Stimulated activated CD8-positive, alpha-beta memory T cell treated with anti-CD3 and anti-CD28 coated beads, Interleukin-12 subunit alpha, Interleukin-12 subunit beta, amount 100 ng/mL, for 24 hours (primary cell): ENCODE results near the gene MAGOHB.
"Not testable (repeated sequence)": the region's sequence is repeated elsewhere in the genome, so short reads cannot be mapped to it uniquely, and the experiment has no call there.

Experiments
- DNase-seq: peaks from one replicate; pipeline ENCODE4 v3.0.0-alpha.2; 2020; ENCODE audit errors: extremely low read depth

MAGOHB gene

DNA sequence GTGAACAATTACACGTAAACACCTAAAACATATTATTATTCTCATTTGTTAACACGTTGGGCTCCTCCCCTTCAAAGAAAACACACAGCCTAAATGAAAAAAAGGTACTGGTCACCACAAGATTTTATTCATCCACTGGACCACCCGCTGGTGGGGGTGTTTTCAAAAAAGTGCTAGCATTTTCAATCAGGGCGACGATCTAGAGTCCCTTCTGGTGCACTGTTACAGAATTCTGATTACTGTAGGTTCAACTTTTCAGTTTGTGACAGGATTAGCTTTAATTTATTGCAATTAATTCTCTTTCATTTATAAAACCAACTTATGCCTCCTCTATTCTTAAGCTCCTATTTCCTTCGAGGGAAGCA is 443 bp downstream of the MAGOHB start:
- DNase-seq, result no peak

DNA sequence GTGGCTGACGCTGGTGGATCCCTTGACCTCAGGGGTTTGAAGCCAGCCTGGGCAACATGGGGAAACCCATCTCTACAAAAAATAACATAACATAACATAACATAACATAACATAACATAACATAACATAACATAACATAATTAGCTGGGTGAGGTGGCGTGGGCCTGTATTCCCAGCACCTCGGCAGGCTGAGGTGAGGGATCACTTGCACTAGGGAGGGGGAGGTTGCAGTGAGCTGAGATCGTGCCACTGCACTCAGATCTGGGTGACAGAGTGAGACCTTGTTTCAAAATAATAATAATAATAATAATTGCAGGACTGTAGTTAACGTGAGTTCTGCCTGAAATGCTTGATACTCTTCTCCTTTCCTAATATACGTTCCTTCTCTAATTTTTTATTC is 1.3 kb downstream of the MAGOHB start:
- DNase-seq, result no peak

DNA sequence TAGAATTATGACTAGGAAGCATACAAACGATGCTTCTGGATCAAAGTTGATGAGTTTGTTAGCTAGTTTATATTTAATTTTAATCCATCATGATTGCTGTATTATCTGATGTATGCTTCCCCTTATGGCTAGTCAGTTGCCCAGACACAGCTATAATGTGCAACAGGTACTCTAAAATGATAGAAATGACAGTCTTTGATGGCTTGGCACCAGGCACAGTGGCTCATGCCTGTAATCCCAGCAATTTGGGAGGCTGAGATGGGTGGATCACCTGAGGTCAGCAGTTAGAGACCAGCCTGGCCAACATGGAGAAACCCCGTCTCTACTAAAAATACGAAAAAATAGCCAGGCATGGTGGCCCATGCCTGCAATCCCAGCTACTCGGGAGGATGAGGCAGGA is 2.2 kb downstream of the MAGOHB start:
- not testable (repeated sequence) for DNase-seq

- DNase-seq, result no peak
Measured at GRCh38 chr12:10610188-10610587, 3.2 kb downstream of the MAGOHB start.

GRCh38 chr12:10607885-10608458 is 5.4 kb downstream of the MAGOHB start:
- no peak for DNase-seq

GRCh38 chr12:10601860-10602259 is 11.5 kb downstream of the MAGOHB start:
- DNase-seq, result no peak

- DNase-seq, result no peak
Measured at GRCh38 chr12:10600988-10601387, 12.4 kb downstream of the MAGOHB start.

- DNase-seq, result no peak
Measured at GRCh38 chr12:10595881-10596280, 17.5 kb downstream of the MAGOHB start.

DNA sequence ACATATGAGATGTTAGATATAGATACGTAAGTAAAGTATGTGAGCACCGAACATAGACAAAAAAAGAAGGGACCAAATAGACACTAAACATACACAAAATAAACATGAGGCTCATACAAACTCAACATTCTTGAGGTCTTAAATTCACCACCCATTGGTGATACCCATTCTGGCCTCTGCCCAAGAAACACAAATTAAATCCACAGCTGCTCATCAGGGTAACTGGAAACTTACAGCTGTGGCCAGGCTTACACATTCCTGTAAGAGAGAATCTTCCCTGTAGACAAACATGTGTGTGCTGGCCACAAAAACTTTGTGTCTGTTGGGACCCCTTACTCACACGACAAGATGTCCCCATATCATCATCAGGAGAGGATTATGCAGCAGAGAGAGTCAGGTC is 22.4 kb downstream of the MAGOHB start:
- DNase-seq, result no peak

GRCh38 chr12:10584415-10584814 is 29.0 kb downstream of the MAGOHB start:
- no peak for DNase-seq

- no peak for DNase-seq
Measured at GRCh38 chr12:10582704-10583103, 30.7 kb downstream of the MAGOHB start.

GRCh38 chr12:10582133-10582532 is 31.3 kb downstream of the MAGOHB start:
- not testable (repeated sequence) for DNase-seq

GRCh38 chr12:10574307-10574706 is 39.1 kb downstream of the MAGOHB start:
- no peak for DNase-seq

- not testable (repeated sequence) for DNase-seq
Measured at GRCh38 chr12:10572021-10572490, 41.4 kb downstream of the MAGOHB start.

GRCh38 chr12:10571141-10571540 is 42.3 kb downstream of the MAGOHB start:
- DNase-seq, result no peak

GRCh38 chr12:10567813-10568212 is 45.6 kb downstream of the MAGOHB start:
- DNase-seq, result no peak

GRCh38 chr12:10563966-10564365 is 49.4 kb downstream of the MAGOHB start:
- no peak for DNase-seq

GRCh38 chr12:10563002-10563401 is 50.4 kb downstream of the MAGOHB start:
- no peak for DNase-seq

DNA sequence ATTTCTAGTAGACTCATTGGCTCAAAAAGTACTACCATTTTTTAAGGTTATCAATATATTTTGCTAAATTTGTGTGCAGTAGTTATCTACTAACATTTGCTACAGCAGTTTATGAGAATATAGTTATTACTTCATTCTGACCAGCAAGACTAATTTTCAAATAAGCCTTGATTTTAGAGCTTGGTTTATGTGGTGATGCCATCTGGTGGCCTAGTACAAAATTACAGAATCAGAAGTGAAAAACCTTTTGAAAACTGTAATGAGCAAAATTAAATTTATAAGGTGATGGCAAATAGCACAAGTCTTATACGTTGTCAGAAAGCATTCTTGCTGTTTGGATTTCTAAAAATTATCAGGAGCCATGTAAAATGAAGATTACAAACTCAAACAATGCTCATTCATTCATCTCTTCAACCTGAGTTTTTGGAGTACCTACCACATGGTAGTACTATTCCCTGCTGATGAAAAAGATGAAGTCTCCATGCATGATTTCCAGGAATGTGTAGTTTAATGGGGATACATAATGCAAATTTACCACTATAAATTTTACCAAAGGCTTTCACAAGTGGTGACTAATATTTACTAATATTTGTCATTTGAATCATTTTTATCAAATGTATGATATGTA is 51.0 kb downstream of the MAGOHB start:
- no peak for DNase-seq

DNA sequence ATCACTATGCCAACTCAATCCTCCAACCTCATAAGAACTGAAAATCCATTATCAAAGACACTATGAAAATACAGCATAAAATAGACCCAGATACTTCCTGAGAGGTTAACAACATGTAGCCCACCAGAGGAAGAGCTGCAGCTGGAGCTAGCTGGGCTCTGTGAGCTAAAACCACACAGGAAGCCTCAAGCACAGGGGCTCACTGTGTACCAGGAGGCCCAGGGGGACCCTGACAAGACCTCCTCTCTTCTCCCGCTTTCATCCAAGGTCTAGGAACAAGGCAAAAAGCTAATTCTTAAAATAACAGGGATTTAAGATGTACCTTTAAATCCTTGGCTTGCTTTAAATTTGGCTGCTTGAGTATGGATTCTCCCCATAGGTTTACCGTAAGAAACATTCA is 54.2 kb downstream of the MAGOHB start:
- no peak for DNase-seq

DNA sequence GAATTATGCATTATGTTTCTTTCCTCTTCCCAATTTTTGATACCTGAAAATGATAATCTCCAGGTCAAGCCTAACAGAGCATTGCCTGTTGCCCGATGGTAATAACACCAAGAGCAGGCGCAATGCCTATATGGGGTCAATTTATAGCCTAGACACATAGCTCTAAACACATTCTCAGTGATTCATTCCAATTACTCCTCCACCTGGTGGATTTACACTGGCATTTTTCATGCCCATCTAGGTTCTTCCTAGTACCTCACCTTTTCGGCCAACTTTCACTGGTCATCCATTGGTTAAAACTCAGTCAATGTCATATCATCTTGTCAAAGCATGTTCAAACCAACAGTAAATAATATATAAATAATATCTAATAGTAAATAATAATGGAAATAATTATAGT is 54.6 kb downstream of the MAGOHB start:
- DNase-seq, result no peak

- DNase-seq, result no peak
Measured at GRCh38 chr12:10558301-10558700, 55.1 kb downstream of the MAGOHB start.

DNA sequence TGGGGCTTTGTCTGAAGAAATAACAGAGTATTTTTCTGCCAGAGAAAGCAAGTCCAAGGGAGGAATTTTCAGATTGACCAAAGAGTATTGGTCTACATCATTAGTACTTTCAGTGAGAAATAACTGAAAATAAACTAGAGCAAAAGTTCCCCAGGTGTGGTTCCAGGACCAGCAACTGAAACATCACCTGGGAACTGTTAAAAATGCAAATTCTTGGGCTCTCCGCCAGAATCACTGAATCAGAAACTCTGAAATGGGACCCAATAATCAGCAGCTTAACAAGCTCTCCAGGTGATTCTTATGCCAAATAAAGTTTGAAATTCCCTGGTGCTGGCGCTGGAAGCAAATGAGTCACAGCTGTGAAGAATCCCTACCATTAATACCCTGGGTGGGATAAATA is 55.6 kb downstream of the MAGOHB start:
- no peak for DNase-seq

DNA sequence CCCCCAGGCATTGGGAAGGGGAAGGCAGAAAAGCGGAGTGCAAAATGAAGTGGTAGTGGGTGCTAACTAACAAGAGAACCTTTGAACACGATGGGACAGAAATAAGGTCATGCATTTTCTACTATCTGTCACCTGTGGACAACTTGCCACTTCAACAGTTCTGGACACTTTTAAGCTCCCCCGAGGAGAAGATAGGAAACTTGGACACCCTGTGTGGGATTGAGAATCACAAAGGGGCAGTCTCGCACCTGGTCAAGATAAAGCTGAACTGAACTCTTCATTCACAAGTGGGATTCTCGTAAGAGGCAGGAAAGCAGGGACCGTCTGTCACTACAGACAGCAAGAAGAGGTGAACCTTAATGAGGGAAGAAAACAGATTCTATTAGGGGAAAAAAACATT is 56.1 kb downstream of the MAGOHB start:
- DNase-seq, result no peak
